ENCODE results near the gene GID4. TPM values are rescaled to one million over a fixed set of nuclear protein-coding genes. Genes with fewer than 3 reads are reported as not detected.

GID4 gene
- polyA plus RNA-seq (2013, experiment 1 of 2), result 7.1 TPM
- 7.2 TPM for polyA plus RNA-seq (2013, experiment 2 of 2)

GRCh38 chr17:18038861-18039534 is at the start of gene GID4, which contains the start of gene ATPAF2:
Gene GID4, plus strand, starts transcription at chr17:18039408. Its CDS starts 57 bp downstream, at chr17:18039465.
Gene ATPAF2, minus strand, starts transcription at chr17:18039168. Its CDS starts 155 bp downstream, at chr17:18039013.
- peak within 1 kb of the TSS; percentile 70 for H4K91ac ChIP-seq (ENCODE audit: low read length)
- no peaks in the 10 kb centered on the region for H3K27me3 ChIP-seq (ENCODE audit: control insufficient read depth in 1 of 2, insufficient read depth in 1 of 2, low read length in 2 of 2)
- H3K9me3 ChIP-seq (ENCODE audit: control insufficient read depth, low read length), result no peaks in the 10 kb centered on the region
- H2AFZ ChIP-seq (ENCODE audit: low read depth, low read length), result peak within 1 kb of the TSS; percentile 89
- H2BK15ac ChIP-seq (ENCODE audit: low read depth, poor library complexity, severe bottlenecking), result peak within 1 kb of the TSS; percentile 54
- H2BK5ac ChIP-seq (ENCODE audit: low read depth, low read length, poor library complexity, severe bottlenecking), result no peak within 1 kb of the TSS
- peak within 1 kb of the TSS; percentile 68 to 79 for H3K23ac ChIP-seq (ENCODE audit: low read length in 2 of 2)
- H3K79me1 ChIP-seq (replicated peaks; ENCODE audit: low read length, poor library complexity, severe bottlenecking), result peaks cover 49% of the 10 kb centered on the region
- H3K4ac ChIP-seq (ENCODE audit: low read depth in 1 of 2, low read length in 2 of 2), result peak within 1 kb of the TSS; percentile 48 to 62
- under 1% methylated on average over 49 of the region's 67 CpGs for WGBS
- peak within 1 kb of the TSS; percentile 56 to 82 for H3K18ac ChIP-seq (ENCODE audit: low read depth in 1 of 2, low read length in 2 of 2)
- DNase-seq, result peak; percentile 99
- peak within 1 kb of the TSS; percentile 92 to 93 for H3K4me3 ChIP-seq (ENCODE audit: insufficient read depth in 1 of 2, low read depth in 1 of 2, low read length in 2 of 2)
- peak within 1 kb of the TSS in 1 of 2 experiments; percentile 58 for H2BK12ac ChIP-seq (ENCODE audit: low read length in 2 of 2)
- H3K9ac ChIP-seq (ENCODE audit: low read length), result peak within 1 kb of the TSS; percentile 92
- peak within 1 kb of the TSS in 1 of 2 experiments; percentile 51 for H3K14ac ChIP-seq (ENCODE audit: low read length in 2 of 2)
- H2AK5ac ChIP-seq (ENCODE audit: low read length, severe bottlenecking), result no peak within 1 kb of the TSS
- peak within 1 kb of the TSS; percentile 57 for H3K27ac ChIP-seq (ENCODE audit: low read length, poor library complexity, severe bottlenecking)
- peak within 1 kb of the TSS; percentile 78 for H4K8ac ChIP-seq (ENCODE audit: low read length)
- H2BK120ac ChIP-seq (ENCODE audit: low read depth, low read length), result peak within 1 kb of the TSS; percentile 24
- H3K4me1 ChIP-seq (ENCODE audit: control insufficient read depth, insufficient read depth, low read depth, low read length), result peaks cover 16% of the 10 kb centered on the region
- H3K4me2 ChIP-seq (ENCODE audit: low read length, poor library complexity, severe bottlenecking), result peak within 1 kb of the TSS; percentile 67
- H3K36me3 ChIP-seq (ENCODE audit: control insufficient read depth in 1 of 2, insufficient read depth in 2 of 2, low read depth in 1 of 2, low read length in 2 of 2), result peaks cover 0 to 1% of the 10 kb centered on the region in 2 experiments

- WGBS, result 93% methylated on average over 10 of the region's 10 CpGs
- H3K9ac ChIP-seq (ENCODE audit: low read length), result no peak overlapping the region
- H3K23ac ChIP-seq (ENCODE audit: low read length in 2 of 2), result no peak overlapping the region
- H3K4me2 ChIP-seq (ENCODE audit: low read length, poor library complexity, severe bottlenecking), result no peak overlapping the region
- no peak overlapping the region for H2BK12ac ChIP-seq (ENCODE audit: low read length in 2 of 2)
- no peak for DNase-seq
- H3K27ac ChIP-seq (ENCODE audit: low read length, poor library complexity, severe bottlenecking), result no peak overlapping the region
- no peak overlapping the region for H3K4me3 ChIP-seq (ENCODE audit: insufficient read depth in 1 of 2, low read depth in 1 of 2, low read length in 2 of 2)
- no peaks in the 10 kb centered on the region for H3K27me3 ChIP-seq (ENCODE audit: control insufficient read depth in 1 of 2, insufficient read depth in 1 of 2, low read length in 2 of 2)
- H3K4ac ChIP-seq (ENCODE audit: low read depth in 1 of 2, low read length in 2 of 2), result no peak overlapping the region
- no peak overlapping the region for H2BK120ac ChIP-seq (ENCODE audit: low read depth, low read length)
- H2BK5ac ChIP-seq (ENCODE audit: low read depth, low read length, poor library complexity, severe bottlenecking), result no peak overlapping the region
- H3K79me1 ChIP-seq (replicated peaks; ENCODE audit: low read length, poor library complexity, severe bottlenecking), result no peaks in the 10 kb centered on the region
- H3K14ac ChIP-seq (ENCODE audit: low read length in 2 of 2), result no peak overlapping the region
- no peak overlapping the region for H2AFZ ChIP-seq (ENCODE audit: low read depth, low read length)
- no peak overlapping the region for H2BK15ac ChIP-seq (ENCODE audit: low read depth, poor library complexity, severe bottlenecking)
- H4K8ac ChIP-seq (ENCODE audit: low read length), result no peak overlapping the region
- H4K91ac ChIP-seq (ENCODE audit: low read length), result peak overlapping the region; percentile 15
- H3K4me1 ChIP-seq (ENCODE audit: control insufficient read depth, insufficient read depth, low read depth, low read length), result peaks cover 27% of the 10 kb centered on the region
- no peak overlapping the region for H2AK5ac ChIP-seq (ENCODE audit: low read length, severe bottlenecking)
- H3K9me3 ChIP-seq (ENCODE audit: control insufficient read depth, low read length), result no peaks in the 10 kb centered on the region
- H3K36me3 ChIP-seq (ENCODE audit: control insufficient read depth in 1 of 2, insufficient read depth in 2 of 2, low read depth in 1 of 2, low read length in 2 of 2), result no peaks in the 10 kb centered on the region
- H3K18ac ChIP-seq (ENCODE audit: low read depth in 1 of 2, low read length in 2 of 2), result no peak overlapping the region
Observed at GRCh38 chr17:17989618-17990017, 49.6 kb upstream of the GID4 start.

- Histone ChIP-seq H2BK5ac (ENCODE audit: low read depth, low read length, poor library complexity, severe bottlenecking) (no peak overlapping the region), H3K14ac (ENCODE audit: low read length in 2 of 2) (no peak overlapping the region), H3K4ac (ENCODE audit: low read depth in 1 of 2, low read length in 2 of 2) (no peak overlapping the region), H3K23ac (ENCODE audit: low read length in 2 of 2) (no peak overlapping the region), H2BK120ac (ENCODE audit: low read depth, low read length) (no peak overlapping the region), H2BK15ac (ENCODE audit: low read depth, poor library complexity, severe bottlenecking) (no peak overlapping the region), H3K27me3 (ENCODE audit: control insufficient read depth in 1 of 2, insufficient read depth in 1 of 2, low read length in 2 of 2) (no peaks in the 10 kb centered on the region), H3K36me3 (ENCODE audit: control insufficient read depth in 1 of 2, insufficient read depth in 2 of 2, low read depth in 1 of 2, low read length in 2 of 2) (no peaks in the 10 kb centered on the region), H2BK12ac (ENCODE audit: low read length in 2 of 2) (no peak overlapping the region), H3K79me1 (replicated peaks; ENCODE audit: low read length, poor library complexity, severe bottlenecking) (no peaks in the 10 kb centered on the region), H2AFZ (ENCODE audit: low read depth, low read length) (no peak overlapping the region), H3K18ac (ENCODE audit: low read depth in 1 of 2, low read length in 2 of 2) (no peak overlapping the region), H3K4me3 (ENCODE audit: insufficient read depth in 1 of 2, low read depth in 1 of 2, low read length in 2 of 2) (no peak overlapping the region), H3K9me3 (ENCODE audit: control insufficient read depth, low read length) (no peaks in the 10 kb centered on the region), H3K4me1 (ENCODE audit: control insufficient read depth, insufficient read depth, low read depth, low read length) (peaks cover 30% of the 10 kb centered on the region), H3K4me2 (ENCODE audit: low read length, poor library complexity, severe bottlenecking) (no peak overlapping the region), H2AK5ac (ENCODE audit: low read length, severe bottlenecking) (no peak overlapping the region), H3K27ac (ENCODE audit: low read length, poor library complexity, severe bottlenecking) (no peak overlapping the region), H4K8ac (ENCODE audit: low read length) (no peak overlapping the region), H4K91ac (ENCODE audit: low read length) (no peak overlapping the region), H3K9ac (ENCODE audit: low read length) (peak overlapping the region; percentile 56)
- no peak for DNase-seq
- 88% methylated on average over 2 of the region's 2 CpGs for WGBS
Observed at GRCh38 chr17:17990282-17990681, 48.9 kb upstream of the GID4 start.

- WGBS, result 97% methylated on average over 2 of the region's 2 CpGs
- Histone ChIP-seq H2AFZ (ENCODE audit: low read depth, low read length) (no peak overlapping the region), H2BK15ac (ENCODE audit: low read depth, poor library complexity, severe bottlenecking) (no peak overlapping the region), H3K4me3 (ENCODE audit: insufficient read depth in 1 of 2, low read depth in 1 of 2, low read length in 2 of 2) (no peak overlapping the region), H2BK12ac (ENCODE audit: low read length in 2 of 2) (no peak overlapping the region), H3K4me2 (ENCODE audit: low read length, poor library complexity, severe bottlenecking) (no peak overlapping the region), H3K14ac (ENCODE audit: low read length in 2 of 2) (no peak overlapping the region), H3K4ac (ENCODE audit: low read depth in 1 of 2, low read length in 2 of 2) (no peak overlapping the region), H3K18ac (ENCODE audit: low read depth in 1 of 2, low read length in 2 of 2) (no peak overlapping the region), H3K79me1 (replicated peaks; ENCODE audit: low read length, poor library complexity, severe bottlenecking) (no peaks in the 10 kb centered on the region), H3K27ac (ENCODE audit: low read length, poor library complexity, severe bottlenecking) (no peak overlapping the region), H3K4me1 (ENCODE audit: control insufficient read depth, insufficient read depth, low read depth, low read length) (peaks cover 29% of the 10 kb centered on the region), H2AK5ac (ENCODE audit: low read length, severe bottlenecking) (peak overlapping the region; percentile 17), H2BK120ac (ENCODE audit: low read depth, low read length) (no peak overlapping the region), H3K23ac (ENCODE audit: low read length in 2 of 2) (no peak overlapping the region), H4K91ac (ENCODE audit: low read length) (no peak overlapping the region), H3K36me3 (ENCODE audit: control insufficient read depth in 1 of 2, insufficient read depth in 2 of 2, low read depth in 1 of 2, low read length in 2 of 2) (no peaks in the 10 kb centered on the region), H2BK5ac (ENCODE audit: low read depth, low read length, poor library complexity, severe bottlenecking) (no peak overlapping the region), H3K9ac (ENCODE audit: low read length) (no peak overlapping the region), H3K27me3 (ENCODE audit: control insufficient read depth in 1 of 2, insufficient read depth in 1 of 2, low read length in 2 of 2) (no peaks in the 10 kb centered on the region), H3K9me3 (ENCODE audit: control insufficient read depth, low read length) (no peaks in the 10 kb centered on the region), H4K8ac (ENCODE audit: low read length) (no peak overlapping the region)
- DNase-seq, result no peak
Observed at GRCh38 chr17:17993366-17993765, 45.8 kb upstream of the GID4 start.
